Measurements from ENCODE around the gene GMPPA. TPM values are rescaled to one million over a fixed set of nuclear protein-coding genes. Genes with fewer than 3 reads are reported as not detected.

GMPPA gene
- total RNA-seq, 1 experiment from 2014 or later = 32.0 TPM

- Histone ChIP-seq H3K9me3 (ENCODE audit: control insufficient read depth, low read depth, low read length) (no peaks in the 10 kb centered on the region), H3K23me2 (ENCODE audit: insufficient read length, low read depth, low read length, poor library complexity, severe bottlenecking) (peaks cover 4% of the 10 kb centered on the region), H3K56ac (ENCODE audit: insufficient read length, low read depth, low read length) (no peak overlapping the region), H4K5ac (ENCODE audit: insufficient read length, low read depth, low read length) (no peak overlapping the region), H2BK12ac (ENCODE audit: insufficient read length, low read depth, low read length) (no peak overlapping the region), H4K8ac (replicated peaks; ENCODE audit: insufficient read length, low read depth, low read length) (no peak overlapping the region), H3K79me1 (ENCODE audit: insufficient read depth, low read depth, low read length, poor library complexity, severe bottlenecking) (no peaks in the 10 kb centered on the region), H3T11ph (ENCODE audit: low read length) (no peak overlapping the region), H2AK5ac (ENCODE audit: insufficient read length, low read length) (no peak overlapping the region), H3K18ac (ENCODE audit: insufficient read length, low read depth, low read length) (no peak overlapping the region), H3K4me2 (ENCODE audit: insufficient read depth, insufficient read length, low read length) (no peak overlapping the region), H3K9ac (ENCODE audit: extremely low read depth, insufficient read length, low read length) (no peak overlapping the region), H2BK20ac (ENCODE audit: low read depth, low read length, poor library complexity, severe bottlenecking) (no peak overlapping the region), H3K79me2 (ENCODE audit: insufficient read depth, low read length) (no peaks in the 10 kb centered on the region), H4K91ac (ENCODE audit: insufficient read length, low read depth, low read length) (no peak overlapping the region), H2AFZ (ENCODE audit: low read length) (no peak overlapping the region), H3K27ac (ENCODE audit: insufficient read length, low read depth, low read length) (no peak overlapping the region), H3K4ac (ENCODE audit: low read depth, low read length) (no peak overlapping the region), H2BK15ac (ENCODE audit: low read depth, low read length) (no peak overlapping the region), H4K20me1 (ENCODE audit: control insufficient read depth, insufficient read depth, insufficient read length) (peaks cover 3% of the 10 kb centered on the region), H2BK5ac (ENCODE audit: insufficient read length, low read length) (no peak overlapping the region), H3K23ac (ENCODE audit: insufficient read length, low read depth, low read length) (no peak overlapping the region), H3K27me3 (ENCODE audit: insufficient read depth, low read length) (no peaks in the 10 kb centered on the region; the same call in 1 of the 2 replicates), H2BK120ac (ENCODE audit: low read depth, low read length, poor library complexity, severe bottlenecking) (no peak overlapping the region), H3K4me1 (ENCODE audit: insufficient read depth, low read length) (no peaks in the 10 kb centered on the region; the same call in 1 of the 2 replicates), H3K14ac (ENCODE audit: insufficient read depth, low read length) (no peak overlapping the region)
- H3K36me3 Mint-ChIP-seq (ENCODE audit: insufficient read depth in 1 of 3, low read depth in 3 of 3) = peaks cover 5 to 12% (median 8%) of the 10 kb centered on the region in 3 experiments; a peak in 6 of 7 replicates
- H3K4me1 Mint-ChIP-seq = peaks cover 22 to 37% of the 10 kb centered on the region in 2 experiments
- TF ChIP-seq, protein P1, sequence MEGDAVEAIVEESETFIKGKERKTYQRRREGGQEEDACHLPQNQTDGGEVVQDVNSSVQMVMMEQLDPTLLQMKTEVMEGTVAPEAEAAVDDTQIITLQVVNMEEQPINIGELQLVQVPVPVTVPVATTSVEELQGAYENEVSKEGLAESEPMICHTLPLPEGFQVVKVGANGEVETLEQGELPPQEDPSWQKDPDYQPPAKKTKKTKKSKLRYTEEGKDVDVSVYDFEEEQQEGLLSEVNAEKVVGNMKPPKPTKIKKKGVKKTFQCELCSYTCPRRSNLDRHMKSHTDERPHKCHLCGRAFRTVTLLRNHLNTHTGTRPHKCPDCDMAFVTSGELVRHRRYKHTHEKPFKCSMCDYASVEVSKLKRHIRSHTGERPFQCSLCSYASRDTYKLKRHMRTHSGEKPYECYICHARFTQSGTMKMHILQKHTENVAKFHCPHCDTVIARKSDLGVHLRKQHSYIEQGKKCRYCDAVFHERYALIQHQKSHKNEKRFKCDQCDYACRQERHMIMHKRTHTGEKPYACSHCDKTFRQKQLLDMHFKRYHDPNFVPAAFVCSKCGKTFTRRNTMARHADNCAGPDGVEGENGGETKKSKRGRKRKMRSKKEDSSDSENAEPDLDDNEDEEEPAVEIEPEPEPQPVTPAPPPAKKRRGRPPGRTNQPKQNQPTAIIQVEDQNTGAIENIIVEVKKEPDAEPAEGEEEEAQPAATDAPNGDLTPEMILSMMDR (conservative IDR thresholded peaks at IDR 0.05) = no peak
- H3K4me3 Mint-ChIP-seq = no peak overlapping the region
- no CpG with 5 or more reads among the region's 5 CpGs for WGBS (ENCODE audit: extremely low coverage, insufficient read length, low lambda C conversion rate)
- H3K27ac Mint-ChIP-seq = no peak overlapping the region
- no peak for DNase-seq
- peaks cover 42% of the 10 kb centered on the region for H3K27me3 Mint-ChIP-seq (ENCODE audit: low read depth)
- no peaks in the 10 kb centered on the region for H3K9me3 Mint-ChIP-seq
These were observed 49.1 kb upstream of the GMPPA start for GRCh38 chr2:219449609-219450008.
